Midbrain (tissue), 1 donor: ENCODE data around the gene GOLGA6B.
"Not testable (repeated sequence)": the region's sequence is repeated elsewhere in the genome, so short reads cannot be mapped to it uniquely, and the experiment has no call there.

Source experiments
- DNase-seq: peaks from one replicate; lab custom pipeline; 2025; lab: John Stamatoyannopoulos, UW

GOLGA6B gene

GRCh38 chr15:72665706-72666105 is 11.2 kb downstream of the GOLGA6B start:
- not testable (repeated sequence) for DNase-seq

- not testable (repeated sequence) for DNase-seq
Measured at GRCh38 chr15:72669803-72670202, 15.3 kb downstream of the GOLGA6B start.

GRCh38 chr15:72670656-72671352 is 16.3 kb downstream of the GOLGA6B start:
- DNase-seq: not testable (repeated sequence)

- no peak for DNase-seq
Measured at GRCh38 chr15:72671525-72671924, 17.0 kb downstream of the GOLGA6B start.

GRCh38 chr15:72676838-72677237 is 22.3 kb downstream of the GOLGA6B start:
- no peak for DNase-seq

- no peak for DNase-seq
Measured at GRCh38 chr15:72680931-72681330, 26.4 kb downstream of the GOLGA6B start.

GRCh38 chr15:72682772-72683171 is 28.3 kb downstream of the GOLGA6B start:
- no peak for DNase-seq

GRCh38 chr15:72685301-72685924 is 30.9 kb downstream of the GOLGA6B start:
- no peak for DNase-seq

- DNase-seq: no peak
Measured at GRCh38 chr15:72685925-72686794, 31.7 kb downstream of the GOLGA6B start, which contains the start of the genes BBS4 and HIGD2B. Gene BBS4, plus strand, starts transcription at chr15:72686207. Its CDS starts 21 bp downstream, at chr15:72686228. Gene HIGD2B, minus strand, starts transcription at chr15:72686182. Its CDS starts 9,808 bp downstream, at chr15:72676374.

- no peak for DNase-seq
Measured at GRCh38 chr15:72688697-72689096, 34.2 kb downstream of the GOLGA6B start.

- DNase-seq: no peak
Measured at GRCh38 chr15:72690938-72691337, 36.4 kb downstream of the GOLGA6B start.

- DNase-seq: no peak
Measured at GRCh38 chr15:72698938-72699337, 44.4 kb downstream of the GOLGA6B start.

GRCh38 chr15:72700076-72700475 is 45.6 kb downstream of the GOLGA6B start:
- no peak for DNase-seq

- no peak for DNase-seq
Measured at GRCh38 chr15:72706266-72706665, 51.8 kb downstream of the GOLGA6B start.

GRCh38 chr15:72708551-72709303 is 54.2 kb downstream of the GOLGA6B start:
- DNase-seq: not testable (repeated sequence)
